ENCODE data around the gene SLC6A11.

GRCh38 chr3:10798600-10799367 lies 17.2 kb upstream of the SLC6A11 start:
- no peak for TF ChIP-seq EZH2 (IDR thresholded peaks at IDR 0.05; ENCODE audit: borderline replicate concordance, low read depth, low read length, poor library complexity, severe bottlenecking)
- TF ChIP-seq CTCF (conservative IDR thresholded peaks at IDR 0.05; ENCODE audit: low read depth, low read length), result no peak
